ENCODE data around the gene MYT1. TPM values are rescaled to one million over a fixed set of nuclear protein-coding genes. Genes with fewer than 3 reads are reported as not detected.

The MYT1 gene
- total RNA-seq, 1 experiment from 2014 or later, result 2.0 TPM

DNA sequence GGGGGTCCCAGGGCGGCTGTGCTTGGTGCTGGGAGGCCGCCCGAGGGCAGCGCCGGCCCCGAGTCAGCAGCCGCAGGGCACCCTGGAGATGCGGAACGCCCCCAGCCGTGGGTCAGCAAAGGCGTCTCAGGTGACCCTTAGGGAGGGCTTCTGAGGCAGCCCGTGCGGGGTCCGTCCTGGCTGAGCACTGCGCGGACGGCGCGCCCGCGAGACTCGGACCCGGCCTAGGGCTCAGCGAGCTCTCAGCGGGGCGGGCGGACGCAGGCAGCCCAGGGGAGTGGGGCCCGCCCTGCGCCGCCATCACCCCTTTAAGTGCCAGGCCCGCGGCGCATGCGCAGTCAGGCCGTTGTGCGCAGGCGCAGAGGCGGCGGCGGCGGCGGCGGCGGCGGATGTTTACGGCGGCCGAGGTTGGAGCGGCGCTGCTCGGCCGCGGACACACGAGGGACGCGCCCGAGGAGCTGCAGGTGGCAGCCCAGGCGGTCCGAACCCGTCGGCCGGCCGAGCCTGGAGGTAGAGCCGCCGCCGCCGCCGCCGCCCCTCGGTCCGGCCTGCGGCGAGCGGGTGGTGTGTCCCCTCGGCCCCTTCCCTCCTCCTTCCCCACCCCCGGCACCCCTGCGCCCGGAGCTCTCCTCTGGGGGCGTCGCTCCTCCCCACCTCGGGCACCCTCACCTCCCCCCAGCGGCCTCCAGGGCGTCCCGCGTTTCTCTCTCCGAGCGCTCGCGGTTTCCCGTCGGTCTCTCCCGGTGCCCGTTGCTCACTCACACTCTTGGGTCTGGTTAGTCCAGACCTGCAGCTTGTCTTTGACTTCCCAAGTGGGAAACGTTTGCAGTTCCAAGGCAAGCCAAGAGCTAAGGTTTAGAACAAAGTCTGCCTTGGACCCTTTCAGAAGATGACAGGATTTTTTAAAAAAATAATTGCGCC lies 91.4 kb downstream of the MYT1 start, which contains the start of gene PCMTD2 (continued):
- TF ChIP-seq FOXP4 (CRISPR knock-in tag; IDR thresholded peaks at IDR 0.05) (peak; percentile 77; the same call in 1 of the 2 replicates), ETV6 (CRISPR knock-in tag; IDR thresholded peaks at IDR 0.05) (peak; percentile 69; the same call in 1 of the 2 replicates), NFE2L1 (CRISPR knock-in tag; IDR thresholded peaks at IDR 0.05) (no peak), ZNF512 (CRISPR knock-in tag; IDR thresholded peaks at IDR 0.05; ENCODE audit: borderline replicate concordance) (no peak), JAZF1 (CRISPR knock-in tag; IDR thresholded peaks at IDR 0.05) (no peak), CTCF (IDR thresholded peaks at IDR 0.05) (no peak), OVOL2 (CRISPR knock-in tag; IDR thresholded peaks at IDR 0.05; ENCODE audit: borderline replicate concordance) (no peak), JUN (CRISPR knock-in tag; IDR thresholded peaks at IDR 0.05) (no peak), CREB1 (CRISPR knock-in tag; IDR thresholded peaks at IDR 0.05) (0 out of 2 replicates have a peak, but pooled peaks have one; percentile 23), ZNF263 (CRISPR knock-in tag; IDR thresholded peaks at IDR 0.05; ENCODE audit: low read depth) (no peak), FOXP1 (CRISPR knock-in tag; IDR thresholded peaks at IDR 0.05; ENCODE audit: borderline replicate concordance) (peak; percentile 95), GRHL2 (CRISPR knock-in tag; IDR thresholded peaks at IDR 0.05; ENCODE audit: insufficient replicate concordance, severe bottlenecking) (no peak), ZSCAN18 (CRISPR knock-in tag; IDR thresholded peaks at IDR 0.05) (no peak), ZNF121 (CRISPR knock-in tag; IDR thresholded peaks at IDR 0.05) (no peak), TEAD1 (CRISPR knock-in tag; IDR thresholded peaks at IDR 0.05) (peak; percentile 57), USF1 (CRISPR knock-in tag; IDR thresholded peaks at IDR 0.05) (no peak), RELA (CRISPR knock-in tag; IDR thresholded peaks at IDR 0.05; ENCODE audit: borderline replicate concordance) (no peak), KAT7 (CRISPR knock-in tag; IDR thresholded peaks at IDR 0.05; ENCODE audit: borderline replicate concordance) (no peak; the same call in 1 of the 2 replicates), MAX (CRISPR knock-in tag; IDR thresholded peaks at IDR 0.05) (peak; percentile 72), RORB (CRISPR knock-in tag; IDR thresholded peaks at IDR 0.05) (no peak)
- TF ChIP-seq, protein P1, sequence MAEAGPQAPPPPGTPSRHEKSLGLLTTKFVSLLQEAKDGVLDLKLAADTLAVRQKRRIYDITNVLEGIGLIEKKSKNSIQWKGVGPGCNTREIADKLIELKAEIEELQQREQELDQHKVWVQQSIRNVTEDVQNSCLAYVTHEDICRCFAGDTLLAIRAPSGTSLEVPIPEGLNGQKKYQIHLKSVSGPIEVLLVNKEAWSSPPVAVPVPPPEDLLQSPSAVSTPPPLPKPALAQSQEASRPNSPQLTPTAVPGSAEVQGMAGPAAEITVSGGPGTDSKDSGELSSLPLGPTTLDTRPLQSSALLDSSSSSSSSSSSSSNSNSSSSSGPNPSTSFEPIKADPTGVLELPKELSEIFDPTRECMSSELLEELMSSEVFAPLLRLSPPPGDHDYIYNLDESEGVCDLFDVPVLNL (CRISPR knock-in tag; IDR thresholded peaks at IDR 0.05; ENCODE audit: borderline replicate concordance, low read depth), result 0 out of 2 replicates have a peak, but pooled peaks have one; percentile 11
- TF ChIP-seq, protein P2, sequence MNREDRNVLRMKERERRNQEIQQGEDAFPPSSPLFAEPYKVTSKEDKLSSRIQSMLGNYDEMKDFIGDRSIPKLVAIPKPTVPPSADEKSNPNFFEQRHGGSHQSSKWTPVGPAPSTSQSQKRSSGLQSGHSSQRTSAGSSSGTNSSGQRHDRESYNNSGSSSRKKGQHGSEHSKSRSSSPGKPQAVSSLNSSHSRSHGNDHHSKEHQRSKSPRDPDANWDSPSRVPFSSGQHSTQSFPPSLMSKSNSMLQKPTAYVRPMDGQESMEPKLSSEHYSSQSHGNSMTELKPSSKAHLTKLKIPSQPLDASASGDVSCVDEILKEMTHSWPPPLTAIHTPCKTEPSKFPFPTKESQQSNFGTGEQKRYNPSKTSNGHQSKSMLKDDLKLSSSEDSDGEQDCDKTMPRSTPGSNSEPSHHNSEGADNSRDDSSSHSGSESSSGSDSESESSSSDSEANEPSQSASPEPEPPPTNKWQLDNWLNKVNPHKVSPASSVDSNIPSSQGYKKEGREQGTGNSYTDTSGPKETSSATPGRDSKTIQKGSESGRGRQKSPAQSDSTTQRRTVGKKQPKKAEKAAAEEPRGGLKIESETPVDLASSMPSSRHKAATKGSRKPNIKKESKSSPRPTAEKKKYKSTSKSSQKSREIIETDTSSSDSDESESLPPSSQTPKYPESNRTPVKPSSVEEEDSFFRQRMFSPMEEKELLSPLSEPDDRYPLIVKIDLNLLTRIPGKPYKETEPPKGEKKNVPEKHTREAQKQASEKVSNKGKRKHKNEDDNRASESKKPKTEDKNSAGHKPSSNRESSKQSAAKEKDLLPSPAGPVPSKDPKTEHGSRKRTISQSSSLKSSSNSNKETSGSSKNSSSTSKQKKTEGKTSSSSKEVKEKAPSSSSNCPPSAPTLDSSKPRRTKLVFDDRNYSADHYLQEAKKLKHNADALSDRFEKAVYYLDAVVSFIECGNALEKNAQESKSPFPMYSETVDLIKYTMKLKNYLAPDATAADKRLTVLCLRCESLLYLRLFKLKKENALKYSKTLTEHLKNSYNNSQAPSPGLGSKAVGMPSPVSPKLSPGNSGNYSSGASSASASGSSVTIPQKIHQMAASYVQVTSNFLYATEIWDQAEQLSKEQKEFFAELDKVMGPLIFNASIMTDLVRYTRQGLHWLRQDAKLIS (CRISPR knock-in tag; IDR thresholded peaks at IDR 0.05; ENCODE audit: borderline replicate concordance), result no peak
- TF ChIP-seq, protein P3, sequence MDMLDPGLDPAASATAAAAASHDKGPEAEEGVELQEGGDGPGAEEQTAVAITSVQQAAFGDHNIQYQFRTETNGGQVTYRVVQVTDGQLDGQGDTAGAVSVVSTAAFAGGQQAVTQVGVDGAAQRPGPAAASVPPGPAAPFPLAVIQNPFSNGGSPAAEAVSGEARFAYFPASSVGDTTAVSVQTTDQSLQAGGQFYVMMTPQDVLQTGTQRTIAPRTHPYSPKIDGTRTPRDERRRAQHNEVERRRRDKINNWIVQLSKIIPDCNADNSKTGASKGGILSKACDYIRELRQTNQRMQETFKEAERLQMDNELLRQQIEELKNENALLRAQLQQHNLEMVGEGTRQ (CRISPR knock-in tag; IDR thresholded peaks at IDR 0.05), result no peak; the same call in 1 of the 2 replicates
